Activated T-cell treated with anti-CD3 and anti-CD28 coated beads for 24 hours (primary cell): ENCODE measurements around the gene PCSK1N.
"Not testable (repeated sequence)": the region's sequence is repeated elsewhere in the genome, so short reads cannot be mapped to it uniquely, and the experiment has no call there.

Experiments used
- DNase-seq: peaks from one replicate; pipeline ENCODE4 v3.0.0-alpha.2; 2020; ENCODE audit warnings: low read depth

Gene PCSK1N, protein sequence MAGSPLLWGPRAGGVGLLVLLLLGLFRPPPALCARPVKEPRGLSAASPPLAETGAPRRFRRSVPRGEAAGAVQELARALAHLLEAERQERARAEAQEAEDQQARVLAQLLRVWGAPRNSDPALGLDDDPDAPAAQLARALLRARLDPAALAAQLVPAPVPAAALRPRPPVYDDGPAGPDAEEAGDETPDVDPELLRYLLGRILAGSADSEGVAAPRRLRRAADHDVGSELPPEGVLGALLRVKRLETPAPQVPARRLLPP

GRCh38 chrX:48835524-48836329, at the start of gene PCSK1N:
Gene PCSK1N, minus strand, starts transcription at chrX:48835610. Its CDS starts 78 bp downstream, at chrX:48835532.
- no peak for DNase-seq

DNA sequence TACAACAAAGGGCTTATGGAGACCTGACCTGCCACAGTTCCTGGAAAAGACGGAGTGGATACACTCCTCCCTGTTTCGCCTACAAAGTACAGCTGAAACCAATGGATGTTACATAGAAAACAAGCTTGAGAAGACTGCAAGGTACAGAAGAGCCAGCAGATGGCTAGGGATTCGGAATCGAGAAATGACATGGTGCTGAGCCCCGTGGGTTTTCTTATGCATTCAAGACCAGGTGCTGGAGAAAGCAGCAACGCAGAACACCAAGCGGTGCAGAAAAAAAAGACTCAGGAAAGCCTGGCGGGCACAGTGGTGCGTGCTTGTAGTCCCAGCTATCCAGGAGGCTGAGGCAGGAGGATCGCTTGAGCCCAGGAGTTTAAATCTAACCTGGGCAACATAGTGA, 48.3 kb upstream of the PCSK1N start:
- no peak for DNase-seq

DNA sequence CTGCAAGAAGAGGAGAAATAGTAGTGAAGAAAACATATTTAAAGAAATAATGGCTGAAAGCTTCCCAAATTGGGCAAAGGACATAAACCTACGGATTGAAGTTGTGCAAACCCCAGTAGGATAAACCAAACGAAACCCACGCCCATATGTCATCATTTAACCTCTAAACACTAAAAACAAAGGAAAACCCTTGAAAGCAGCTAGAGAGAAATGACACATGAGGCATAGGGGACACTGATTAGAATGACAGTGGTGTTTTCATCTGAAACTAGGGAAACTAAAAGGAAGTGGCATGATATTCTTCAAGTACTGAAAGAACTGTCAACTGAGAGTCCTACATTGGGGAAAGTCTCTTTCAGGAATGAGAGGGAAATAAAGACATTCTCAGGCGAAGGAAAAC, 41.5 kb upstream of the PCSK1N start:
- not testable (repeated sequence) for DNase-seq

GRCh38 chrX:48872017-48872416, 36.6 kb upstream of the PCSK1N start:
- DNase-seq: not testable (repeated sequence)

DNA sequence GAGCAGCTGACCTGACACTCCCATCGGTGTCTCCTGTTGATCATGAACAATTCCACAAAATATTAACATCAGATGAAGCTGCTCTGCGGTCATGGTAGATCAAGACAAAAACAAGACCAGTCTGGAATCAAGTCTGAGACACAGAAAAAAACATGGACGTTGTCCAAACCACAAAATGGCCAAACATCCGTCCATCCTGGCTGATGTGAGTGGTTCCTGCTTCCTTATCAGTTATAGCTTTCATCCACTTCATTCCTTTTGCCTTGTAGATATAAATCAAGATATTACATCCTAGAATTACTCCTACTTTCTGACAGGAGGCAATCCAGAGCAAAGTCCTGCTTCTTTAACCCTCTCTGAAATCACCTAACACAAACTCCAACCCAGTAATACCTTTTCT, 28.8 kb upstream of the PCSK1N start:
- DNase-seq: no peak

GRCh38 chrX:48854898-48855297, 19.5 kb upstream of the PCSK1N start:
- no peak for DNase-seq

DNA sequence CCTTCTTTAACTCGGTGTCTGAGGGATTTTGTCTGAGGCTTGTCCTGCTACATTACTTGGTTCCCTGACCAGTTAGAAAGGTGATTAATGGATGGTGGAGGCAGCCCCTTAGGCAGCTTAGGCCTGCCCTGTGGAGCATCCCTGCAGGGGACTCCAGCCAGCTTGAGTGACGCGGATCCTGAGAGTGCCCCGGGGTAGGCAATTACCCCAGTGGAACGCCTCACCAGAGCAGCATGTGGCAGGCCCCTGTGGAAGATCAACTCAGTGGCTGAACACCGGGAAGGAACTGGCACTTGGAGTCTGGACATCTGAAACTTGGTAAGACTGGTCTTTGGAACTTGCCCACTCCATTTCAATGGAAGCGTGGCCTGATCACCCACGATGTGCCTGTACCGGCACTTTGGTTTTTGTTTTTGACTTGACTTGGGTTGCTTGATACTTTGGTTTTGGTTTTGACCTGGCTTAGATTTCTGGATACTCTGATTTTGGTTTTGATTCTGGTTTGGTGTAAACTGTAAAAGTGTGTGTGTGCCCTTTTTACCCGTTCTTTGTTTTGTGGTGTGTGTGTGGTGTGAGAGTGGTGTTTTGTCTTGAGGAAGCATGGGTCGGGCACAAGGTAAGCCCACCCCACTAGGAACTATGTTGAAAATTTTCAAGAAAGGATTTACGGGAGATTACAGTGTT, 18.9 kb upstream of the PCSK1N start:
- DNase-seq: not testable (repeated sequence)

DNA sequence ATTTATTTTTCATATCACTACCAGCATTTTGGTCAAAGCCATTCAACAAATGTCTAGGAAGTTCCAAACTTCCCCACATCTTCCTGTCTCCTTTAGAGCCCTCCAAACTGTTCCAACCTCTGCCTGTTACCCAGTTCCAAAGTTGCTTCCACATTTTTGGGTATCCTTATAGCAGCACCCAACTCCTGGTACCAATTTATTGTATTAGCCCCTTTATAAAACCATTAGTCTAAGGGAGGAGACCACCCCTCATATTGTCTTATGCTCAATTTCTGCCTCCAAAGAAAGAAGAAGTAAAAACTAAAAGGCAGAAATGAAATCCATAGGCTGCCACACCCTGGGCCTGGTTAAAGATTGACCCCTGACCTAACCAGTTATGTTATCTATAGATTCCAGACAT, 18.1 kb upstream of the PCSK1N start:
- not testable (repeated sequence) for DNase-seq

DNA sequence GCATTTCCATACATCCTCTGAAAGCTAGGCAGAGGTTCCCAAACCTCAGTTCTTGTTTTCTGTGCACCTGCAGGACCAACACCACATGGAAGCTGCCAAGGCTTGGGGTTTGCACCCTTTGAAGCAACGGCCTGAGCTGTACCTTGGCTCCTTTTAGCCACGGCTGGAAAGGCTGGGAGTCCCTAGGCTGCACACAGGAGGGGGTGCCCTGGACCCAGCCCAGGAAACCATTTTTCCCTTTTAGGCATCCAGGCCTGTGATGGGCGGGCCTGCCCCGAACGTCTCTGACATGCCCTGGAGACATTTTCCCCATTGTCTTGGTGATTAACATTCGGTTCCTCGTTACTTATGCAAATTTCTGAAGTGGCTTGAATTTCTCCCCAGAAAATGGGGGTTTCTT, 17.4 kb upstream of the PCSK1N start:
- DNase-seq: no peak

- DNase-seq: no peak
Observed at GRCh38 chrX:48848847-48849246, 13.4 kb upstream of the PCSK1N start.

DNA sequence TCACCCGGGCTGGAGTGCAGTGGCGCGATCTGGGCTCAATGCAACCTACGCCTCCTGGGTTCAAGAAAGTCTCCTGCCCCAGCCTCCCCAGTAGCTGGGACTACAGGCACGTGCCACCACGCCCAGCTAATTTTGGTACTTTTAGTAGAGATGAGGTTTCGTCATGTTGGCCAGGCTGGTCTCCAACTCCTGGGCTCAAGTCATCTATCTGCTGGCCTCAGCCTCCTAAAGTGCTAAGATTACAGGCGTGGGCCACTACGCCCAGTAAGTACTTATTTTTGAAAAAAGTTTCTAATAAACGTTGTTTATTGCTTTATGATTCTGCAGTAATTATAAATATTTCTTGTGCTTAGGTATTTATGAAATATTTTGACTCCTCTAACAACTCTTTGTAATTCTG, 4.3 kb upstream of the PCSK1N start:
- DNase-seq: no peak

- DNase-seq: no peak
Observed at GRCh38 chrX:48834383-48834709, 1.1 kb downstream of the PCSK1N start.

- no peak for DNase-seq
Observed at GRCh38 chrX:48833542-48834138, 1.8 kb downstream of the PCSK1N start.

GRCh38 chrX:48831909-48832291, 3.5 kb downstream of the PCSK1N start:
- DNase-seq: no peak

- DNase-seq: no peak
Observed at GRCh38 chrX:48831136-48831908, 4.1 kb downstream of the PCSK1N start.

- no peak for DNase-seq
Observed at GRCh38 chrX:48829016-48829735, 6.2 kb downstream of the PCSK1N start.

- no peak for DNase-seq
Observed at GRCh38 chrX:48827654-48827968, 7.8 kb downstream of the PCSK1N start.

DNA sequence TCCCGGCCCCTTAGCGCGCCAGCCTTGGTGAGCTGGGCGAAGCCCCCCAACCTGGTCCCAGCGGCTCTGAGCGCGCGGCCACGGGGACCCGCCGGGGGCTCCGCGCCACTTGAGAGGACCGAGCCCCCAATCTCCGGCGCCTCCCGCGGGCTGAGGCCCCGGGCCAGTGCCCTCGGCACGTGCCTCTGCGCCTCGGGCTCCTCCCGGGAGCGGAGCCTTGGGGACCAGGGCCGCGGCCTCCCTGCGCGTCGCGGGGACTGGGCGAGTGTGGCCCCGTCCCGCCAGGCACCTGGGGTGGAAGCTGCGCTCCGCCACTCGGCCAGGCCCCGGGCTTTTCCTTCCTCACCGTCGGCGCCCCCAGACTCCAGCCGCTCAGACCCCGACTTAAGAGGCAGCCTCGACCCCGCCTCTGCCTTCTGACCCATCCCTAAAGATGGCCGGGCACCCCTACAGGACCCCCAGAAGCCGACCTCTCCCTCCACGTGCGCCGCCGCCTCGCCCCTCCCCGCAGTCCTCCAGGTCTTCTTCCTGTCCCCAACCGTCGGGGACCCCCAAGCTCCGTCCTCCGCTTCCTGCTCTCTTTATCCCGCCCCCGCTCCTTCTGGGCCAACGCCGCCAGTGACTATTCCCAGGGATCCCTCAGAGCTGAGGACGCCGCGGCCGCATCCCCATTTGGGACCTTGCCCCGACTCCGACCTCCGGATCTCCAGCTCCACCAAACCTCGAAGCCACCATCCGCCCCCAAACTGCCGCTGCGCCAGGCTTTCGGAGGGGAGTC, 8.3 kb downstream of the PCSK1N start:
- no peak for DNase-seq

GRCh38 chrX:48826135-48826875, 9.1 kb downstream of the PCSK1N start, which contains the start of gene ERAS:
Gene ERAS, plus strand, starts transcription at chrX:48826513. Its CDS starts 2,611 bp downstream, at chrX:48829124.
- no peak for DNase-seq

DNA sequence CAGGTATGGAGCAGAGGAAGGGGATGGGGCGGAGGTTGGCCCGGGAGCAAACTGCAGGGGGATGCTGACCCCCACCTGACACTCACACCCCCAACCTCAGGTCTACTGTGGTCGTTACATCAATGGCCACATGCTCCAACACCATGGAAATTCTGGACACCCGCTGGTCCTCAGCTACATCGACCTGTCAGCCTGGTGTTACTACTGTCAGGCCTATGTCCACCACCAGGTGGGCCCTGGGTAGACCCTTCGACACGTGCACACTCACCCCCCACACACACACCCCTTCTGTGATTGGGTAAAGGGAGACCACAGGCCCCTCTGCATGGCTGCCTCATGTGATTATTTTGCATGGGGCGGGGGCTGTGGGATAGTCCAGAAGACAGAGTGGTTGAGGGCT, 11.3 kb downstream of the PCSK1N start:
- no peak for DNase-seq
